ENCODE data around the gene IDS. TPM values are rescaled to one million over a fixed set of nuclear protein-coding genes. Genes with fewer than 3 reads are reported as not detected.
"Not testable (repeated sequence)": the region's sequence is repeated elsewhere in the genome, so short reads cannot be mapped to it uniquely, and the experiment has no call there.

IDS gene
- total and polyA plus RNA-seq, 8 donors: 15.7 to 50.2 (median 25.5) TPM

DNA sequence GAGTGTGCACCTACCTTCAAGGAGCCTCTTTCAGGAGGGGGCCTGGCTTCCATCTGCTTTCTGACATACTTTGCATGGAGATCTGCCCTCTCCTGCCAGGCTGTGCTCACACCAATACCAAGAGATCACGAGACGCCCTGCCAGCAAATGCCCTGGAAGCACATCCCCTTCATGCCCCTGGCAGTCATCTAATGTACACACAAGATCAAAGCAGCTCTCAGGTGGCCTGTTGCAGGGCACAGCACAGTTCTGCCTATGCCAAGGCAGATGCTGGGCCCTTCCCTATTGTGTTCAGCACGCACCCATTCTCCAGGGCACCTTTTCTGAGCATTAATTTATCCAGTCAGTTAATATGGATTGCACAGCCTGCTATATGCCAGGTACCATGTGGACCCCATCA, 27.8 kb upstream of the IDS start:
- intact Hi-C loops (cut with DNase I); H3K27me3 ChIP-seq; H3K36me3 ChIP-seq; DNase-seq; H3K4me3 ChIP-seq; H3K9me3 ChIP-seq; H3K27ac ChIP-seq; H3K4me1 ChIP-seq; FAIRE-seq: not testable (repeated sequence)
- ATAC-seq: peak in 2 of 4 donors; percentile 65 to 69
- WGBS, 2 donors: 75% methylated on average over 1 of the region's 3 CpGs; no CpG with 5 or more reads in 1 of the 2 donors

GRCh38 chrX:149531599-149531998, 26.5 kb upstream of the IDS start:
- no peak for DNase-seq
- H3K9me3 ChIP-seq: no peaks in the 10 kb centered on the region
- H3K27ac ChIP-seq: no peak overlapping the region
- H3K27me3 ChIP-seq: no peaks in the 10 kb centered on the region
- no peaks in the 10 kb centered on the region for H3K36me3 ChIP-seq
- no peak overlapping the region for H3K4me3 ChIP-seq
- H3K4me1 ChIP-seq: no peaks in the 10 kb centered on the region
- no peak for FAIRE-seq
- no peak for TF ChIP-seq CTCF (IDR thresholded peaks at IDR 0.05)
- intact Hi-C loops (cut with DNase I): no loop called here
- no peak for ATAC-seq
- WGBS, 2 donors: 79 to 88% methylated on average over 2 of the region's 2 CpGs

DNA sequence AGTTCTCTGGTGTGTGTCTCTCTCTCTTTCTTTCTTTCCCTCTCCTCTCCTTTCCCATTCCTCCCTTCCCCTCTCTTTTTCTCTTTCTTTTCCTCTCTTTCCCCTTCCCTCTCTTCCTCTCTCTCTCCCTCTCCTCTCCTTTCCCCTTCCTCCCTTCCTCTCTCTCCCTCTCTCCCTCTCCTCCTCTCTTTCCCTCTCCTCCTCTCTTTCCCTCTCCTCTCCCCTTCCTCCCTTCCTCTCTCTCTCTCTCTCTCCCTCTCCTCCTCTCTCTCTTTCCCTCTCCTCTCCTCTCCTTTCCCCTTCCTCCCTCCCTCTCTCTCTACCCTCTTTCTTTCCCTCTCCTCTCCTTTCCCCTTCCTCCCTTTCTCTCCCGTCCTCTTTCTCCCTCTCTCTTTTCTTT, 23.3 kb upstream of the IDS start:
- Histone ChIP-seq H3K36me3 (no peaks in the 10 kb centered on the region), H3K9me3 (no peaks in the 10 kb centered on the region), H3K27ac (no peak overlapping the region), H3K4me3 (no peak overlapping the region), H3K27me3 (no peaks in the 10 kb centered on the region), H3K4me1 (no peaks in the 10 kb centered on the region)
- whole genome bisulfite sequencing, 2 donors: 63 to 76% methylated on average over 1 of the region's 1 CpG
- FAIRE-seq (no peak), DNase-seq (no peak), ATAC-seq (no peak)
- no peak for TF ChIP-seq CTCF (IDR thresholded peaks at IDR 0.05)
- intact Hi-C loops (cut with DNase I): no loop called here

DNA sequence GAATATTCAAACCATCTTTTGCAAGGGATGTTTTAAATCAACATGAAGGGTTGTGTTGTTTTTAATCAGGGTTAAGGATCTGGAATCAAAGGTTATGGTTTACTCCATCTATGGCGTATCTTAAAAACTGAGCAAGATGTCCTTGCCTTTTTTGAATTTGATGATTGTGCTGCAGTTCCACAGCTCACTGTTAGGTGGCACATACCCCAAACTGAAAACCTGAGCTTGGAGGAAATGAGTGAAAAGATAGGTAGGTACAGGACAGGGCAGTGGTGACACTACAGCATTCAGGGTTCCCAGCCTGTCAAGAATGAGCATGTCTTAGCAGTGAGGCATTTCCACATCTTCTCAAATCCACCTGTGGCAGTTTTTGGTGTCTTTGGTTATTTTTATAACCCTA, 22.6 kb upstream of the IDS start:
- Histone ChIP-seq H3K36me3 (no peaks in the 10 kb centered on the region), H3K9me3 (no peaks in the 10 kb centered on the region), H3K27ac (no peak overlapping the region), H3K27me3 (no peaks in the 10 kb centered on the region), H3K4me3 (no peak overlapping the region), H3K4me1 (no peaks in the 10 kb centered on the region)
- peak in 3 of 4 donors; percentile 23 to 31 (median 25) for TF ChIP-seq CTCF (IDR thresholded peaks at IDR 0.05)
- intact Hi-C loops (cut with DNase I): no loop called here
- peak; percentile 29 to 55 (median 49) for ATAC-seq
- no peak for DNase-seq
- 45 to 57% methylated on average over 1 of the region's 1 CpG for WGBS, 2 donors
- peak; percentile 57 for FAIRE-seq

GRCh38 chrX:149526318-149527033, 21.4 kb upstream of the IDS start:
- H3K27ac ChIP-seq; intact Hi-C loops (cut with DNase I); H3K4me3 ChIP-seq; H3K9me3 ChIP-seq; H3K4me1 ChIP-seq; FAIRE-seq; H3K27me3 ChIP-seq; H3K36me3 ChIP-seq: not testable (repeated sequence)
- ATAC-seq (peak in 2 of 4 donors; percentile 22 to 33), DNase-seq (peak in 1 of 6 donors; percentile 27)
- 62 to 73% methylated on average over 7 to 9 of the region's 13 CpGs for WGBS, 2 donors

DNA sequence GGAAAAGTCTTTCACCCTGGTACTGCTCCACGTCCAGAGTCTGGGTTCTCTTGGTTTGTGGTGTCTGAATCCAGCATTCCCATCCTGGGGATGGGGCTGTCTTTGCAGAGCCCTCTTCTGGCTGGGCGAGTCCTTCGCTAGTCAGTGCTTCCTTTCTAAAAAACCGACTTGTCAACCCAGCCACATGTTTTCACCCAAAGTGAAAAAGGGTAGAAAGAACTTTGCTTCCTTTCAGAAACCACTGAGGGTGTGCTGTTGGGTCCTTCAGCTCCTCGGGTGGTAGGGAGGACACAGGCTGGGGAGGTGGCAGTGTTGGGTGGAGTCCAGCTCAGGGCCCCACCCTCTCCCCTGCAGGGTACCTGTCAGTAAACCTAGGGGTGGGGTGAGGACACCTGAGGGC, 20.8 kb upstream of the IDS start:
- peak in 1 of 4 donors; percentile 10 for ATAC-seq
- H3K27ac ChIP-seq; H3K36me3 ChIP-seq; H3K4me1 ChIP-seq; H3K4me3 ChIP-seq; intact Hi-C loops (cut with DNase I); H3K9me3 ChIP-seq; H3K27me3 ChIP-seq; DNase-seq; FAIRE-seq: not testable (repeated sequence)
- WGBS, 2 donors: 57 to 60% methylated on average over 5 of the region's 5 CpGs

DNA sequence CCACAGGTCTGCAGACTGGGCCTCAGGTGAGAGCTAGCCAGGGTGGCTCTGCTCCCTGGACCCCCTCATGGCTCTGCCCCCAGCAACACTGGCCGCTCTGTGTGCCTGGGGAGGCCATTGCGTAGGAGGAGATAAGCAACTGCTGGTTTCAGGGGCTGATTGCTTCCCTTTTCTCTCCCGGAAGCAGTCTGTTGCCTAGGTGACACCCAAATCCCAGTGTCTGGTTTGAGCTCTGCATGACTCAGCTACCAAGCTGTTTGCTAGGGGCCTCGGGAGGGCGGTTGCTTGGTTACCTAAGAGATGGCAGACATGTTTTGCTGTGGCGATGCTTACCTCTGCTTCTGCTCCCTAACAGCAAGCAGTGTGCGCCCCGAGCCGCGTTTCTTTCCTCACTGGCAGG, 20.3 kb upstream of the IDS start:
- H3K27ac ChIP-seq; intact Hi-C loops (cut with DNase I); H3K9me3 ChIP-seq; H3K4me3 ChIP-seq; H3K36me3 ChIP-seq; H3K4me1 ChIP-seq; H3K27me3 ChIP-seq: not testable (repeated sequence)
- 50 to 55% methylated on average over 3 to 6 of the region's 10 CpGs for WGBS, 2 donors
- peak; percentile 36 to 77 (median 62) for ATAC-seq
- DNase-seq: peak in 2 of 6 donors; percentile 13 to 30
- FAIRE-seq: peak; percentile 96
